HFFc6 (cell line): ENCODE results near the gene FAM43A. TPM values are rescaled to one million over a fixed set of nuclear protein-coding genes. Genes with fewer than 3 reads are reported as not detected.

Source experiments
- DNase-seq: peaks from one replicate; pipeline ENCODE4 v3.0.0-alpha.2; 2018
- H3K27ac Mint-ChIP-seq: 2 replicates; pipeline ENCODE4 v1.8.0; 2020; ENCODE audit warnings: mild to moderate bottlenecking, mixed read lengths
- H3K27me3 Mint-ChIP-seq: 2 replicates; pipeline ENCODE4 v1.8.0; 2021; ENCODE audit warnings: mild to moderate bottlenecking, moderate library complexity, mixed read lengths; ENCODE audit not compliant: insufficient read depth
- H3K36me3 Mint-ChIP-seq: 2 replicates; pipeline ENCODE4 v1.8.0; 2021; ENCODE audit warnings: low read depth, mixed read lengths
- H3K4me1 Mint-ChIP-seq: 2 replicates; pipeline ENCODE4 v1.8.0; 2020; ENCODE audit warnings: low read depth, mixed read lengths
- H3K4me3 Mint-ChIP-seq: 2 replicates; pipeline ENCODE4 v1.8.0; 2020; ENCODE audit warnings: mild to moderate bottlenecking, moderate library complexity, mixed read lengths
- H3K9me3 Mint-ChIP-seq: 2 replicates; pipeline ENCODE4 v1.8.0; 2020; ENCODE audit warnings: mild to moderate bottlenecking, mixed read lengths
- CTCF ChIP-seq: fragments of 200-600 bp; sonication (generic); IDR thresholded peaks from 2 replicates; pipeline ENCODE4 v1.5.0; 2021; ENCODE audit warnings: antibody characterized with exemption, mild to moderate bottlenecking
- long read RNA-seq: library from polyadenylated mRNA; unstranded; transcript quantifications from one replicate; pipeline ENCODE4 v2.0.0, GENCODE V29; 2019
- total RNA-seq, 6 experiments: library from RNA; stranded (reverse); fragmentation: NEBNext Ultra II Directional; extraction: Animal tissue kit (Norgen Biotek cat#: 25700); gene quantifications; 2 replicates in 1 of 6; 3 replicates in 5 of 6; pipeline ENCODE4 v1.2.3, GENCODE V29; 2021

The FAM43A gene
- 10 to 100 TPM; 10.6 to 28.5 (median 11.6) TPM for total RNA-seq
- long read RNA-seq, transcript FAM43A-201 (1 exons, 2,494 nt): major isoform, 10 of 10 reads
- long read RNA-seq, partial matches to known transcripts: 0 of 10 reads
- long read RNA-seq, other reads (novel, unspliced or antisense): 0 of 10 reads

DNA sequence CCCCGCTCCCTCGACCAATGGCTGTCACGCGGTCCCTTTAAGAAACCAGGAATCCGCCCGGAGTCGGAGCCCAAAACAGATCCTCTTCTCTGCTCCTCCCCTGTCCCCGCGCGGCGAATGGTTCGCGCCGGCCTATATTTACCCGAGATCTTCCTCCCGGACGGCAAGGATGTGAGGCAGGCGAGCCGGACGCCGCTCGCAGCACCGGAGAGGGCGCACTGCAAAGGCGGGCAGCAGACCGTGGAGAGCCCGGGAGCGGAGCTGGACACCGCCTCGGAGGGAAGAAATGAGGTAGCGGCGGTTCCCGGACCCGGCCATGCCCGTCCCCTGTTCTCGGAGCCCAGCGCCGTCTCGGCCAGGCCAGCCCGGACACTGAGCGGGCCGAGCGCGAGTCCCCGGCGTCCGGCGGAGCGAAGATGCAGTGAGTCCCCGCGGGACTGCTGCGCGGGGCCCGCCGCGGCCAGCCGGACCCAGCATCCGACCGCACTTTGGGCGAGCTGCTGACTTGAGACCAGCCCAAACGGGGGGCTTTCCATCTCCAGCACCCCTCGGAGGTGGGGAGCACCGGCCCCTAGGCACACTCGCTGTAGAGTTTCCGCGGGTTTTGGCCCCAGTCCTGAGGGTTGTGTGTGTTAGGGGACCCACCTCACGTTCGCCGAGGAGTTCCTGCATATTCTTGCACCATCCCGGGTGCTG, at the start of gene FAM43A:
TSS of gene FAM43A (plus strand) at position 166 of the 696 bp plus-strand sequence. CDS start 944 bp downstream, outside the sequence.
- Mint-ChIP-seq H3K4me1 (peaks cover 62% of the 10 kb centered on the region), H3K36me3 (peaks cover 7% of the 10 kb centered on the region; the same call in 1 of the 2 replicates), H3K27ac (peak within 1 kb of the TSS; percentile 69), H3K4me3 (peak within 1 kb of the TSS; percentile 94), H3K27me3 (peaks cover 12% of the 10 kb centered on the region), H3K9me3 (no peaks in the 10 kb centered on the region)
- TF ChIP-seq CTCF: peak; percentile 56; the same call in 1 of the 2 replicates
- peak; percentile 95 for DNase-seq

DNA sequence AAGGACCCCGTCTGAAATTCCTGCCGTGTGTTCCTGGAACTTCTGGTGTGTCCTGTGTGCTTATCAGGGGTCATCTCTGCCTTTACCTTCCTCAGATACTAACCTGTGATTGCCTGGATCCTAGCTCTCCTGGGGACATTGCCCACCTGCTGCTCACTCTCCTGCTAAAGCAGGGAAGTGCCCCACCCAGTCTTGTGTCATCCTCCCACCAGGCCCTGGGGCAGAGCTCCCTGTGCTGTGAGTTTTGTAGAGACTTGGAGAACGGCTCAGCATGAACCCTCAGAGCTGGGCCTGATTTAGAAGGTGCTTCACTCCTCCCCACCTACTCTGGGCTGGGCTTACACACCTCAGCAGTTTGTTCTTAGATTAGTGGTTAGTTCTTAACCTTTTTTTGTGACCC, 48.6 kb upstream of the FAM43A start:
- Mint-ChIP-seq H3K4me3 (no peak overlapping the region), H3K27ac (no peak overlapping the region)
- no peak for DNase-seq

DNA sequence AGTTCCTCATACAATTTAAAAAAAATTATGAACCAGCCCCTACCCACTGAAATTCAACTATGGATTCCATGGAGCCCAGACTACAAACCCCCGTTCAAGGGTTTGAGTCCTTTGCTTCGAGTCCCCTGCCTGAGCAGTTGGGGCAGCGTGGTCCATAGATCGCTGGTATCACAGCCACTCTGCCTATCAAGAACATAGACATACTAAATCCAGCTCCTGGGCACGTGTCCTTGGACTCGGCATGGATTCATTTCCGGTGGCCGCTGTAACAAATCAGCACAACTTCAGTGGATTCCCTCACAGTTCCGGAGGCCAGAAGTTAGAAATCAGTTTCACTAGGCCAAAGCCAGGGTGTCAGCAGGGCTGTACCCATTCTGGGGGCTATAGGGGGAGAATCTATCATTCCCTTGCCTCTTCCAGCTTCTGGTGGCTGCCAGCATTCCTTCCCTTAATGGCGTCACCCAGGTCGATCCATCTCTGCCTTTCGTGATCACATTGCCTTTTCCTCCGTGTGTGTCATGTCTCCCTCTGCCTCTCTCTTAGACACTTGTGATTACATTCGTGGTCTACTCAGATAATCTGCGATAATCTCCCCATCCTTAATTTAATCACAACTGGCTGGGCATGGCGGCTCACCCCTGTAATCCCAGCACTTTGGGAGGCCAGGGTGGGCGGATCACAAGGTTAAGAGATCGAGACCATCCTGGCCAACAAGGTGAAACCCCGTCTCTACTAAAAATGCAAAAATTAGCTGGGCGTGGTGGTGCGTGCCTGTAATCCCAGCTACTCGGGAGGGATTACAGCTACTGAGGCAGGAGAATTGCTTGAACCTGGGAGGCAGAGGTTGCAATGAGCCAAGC, 47.9 kb upstream of the FAM43A start:
- Mint-ChIP-seq H3K27me3 (no peaks in the 10 kb centered on the region; the same call in 1 of the 2 replicates), H3K27ac (no peak overlapping the region), H3K4me1 (peaks cover 40% of the 10 kb centered on the region), H3K36me3 (peaks cover 40% of the 10 kb centered on the region), H3K9me3 (no peaks in the 10 kb centered on the region), H3K4me3 (no peak overlapping the region)
- no peak for DNase-seq
- TF ChIP-seq CTCF: no peak

More for the DNA sequence above, 48.6 kb upstream of the FAM43A start:
- peaks cover 37% of the 10 kb centered on the region for H3K36me3 Mint-ChIP-seq
- TF ChIP-seq CTCF: no peak
- no peaks in the 10 kb centered on the region; the same call in 1 of the 2 replicates for H3K27me3 Mint-ChIP-seq
- H3K4me1 Mint-ChIP-seq: peaks cover 40% of the 10 kb centered on the region
- H3K9me3 Mint-ChIP-seq: no peaks in the 10 kb centered on the region

- Mint-ChIP-seq H3K4me3 (no peak overlapping the region), H3K4me1 (peaks cover 35% of the 10 kb centered on the region), H3K27ac (peak overlapping the region; percentile 71; the same call in 1 of the 2 replicates), H3K9me3 (no peaks in the 10 kb centered on the region), H3K36me3 (peaks cover 40% of the 10 kb centered on the region), H3K27me3 (no peaks in the 10 kb centered on the region; the same call in 1 of the 2 replicates)
- DNase-seq: no peak
- TF ChIP-seq CTCF: no peak
Measured at GRCh38 chr3:194638991-194639605, 46.6 kb upstream of the FAM43A start.

GRCh38 chr3:194640829-194641228, 44.9 kb upstream of the FAM43A start:
- H3K36me3 Mint-ChIP-seq: peaks cover 48% of the 10 kb centered on the region
- H3K27me3 Mint-ChIP-seq: no peaks in the 10 kb centered on the region; the same call in 1 of the 2 replicates
- peak; percentile 59 for TF ChIP-seq CTCF
- no peak overlapping the region for H3K27ac Mint-ChIP-seq
- DNase-seq: no peak
- H3K9me3 Mint-ChIP-seq: no peaks in the 10 kb centered on the region
- H3K4me1 Mint-ChIP-seq: peaks cover 26% of the 10 kb centered on the region
- H3K4me3 Mint-ChIP-seq: no peak overlapping the region
